ENCODE results near the gene RTL5. TPM values are rescaled to one million over a fixed set of nuclear protein-coding genes. Genes with fewer than 3 reads are reported as not detected.

RTL5 gene
- total and polyA plus RNA-seq, 4 donors, result 0.32 to 1.9 (median 0.96) TPM

DNA sequence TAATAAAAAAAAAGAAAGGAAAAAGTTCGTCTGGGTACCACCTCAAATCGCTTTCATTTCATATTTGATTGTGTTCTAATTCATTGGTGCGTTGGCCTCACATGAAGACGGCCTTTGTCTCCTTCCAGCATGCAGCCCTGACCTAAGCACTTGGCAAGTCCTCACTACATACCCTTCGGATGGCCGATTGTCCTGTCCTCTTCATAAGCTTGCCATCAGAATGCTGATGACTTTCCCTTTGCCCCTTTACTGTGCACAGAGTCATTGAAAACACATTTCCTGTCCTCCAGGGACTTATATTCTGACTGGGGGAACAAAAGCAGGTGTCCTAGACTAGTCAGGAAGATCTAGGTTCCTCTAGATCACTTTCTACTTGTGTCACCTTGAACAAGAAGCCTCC is 43.0 kb downstream of the RTL5 start (continued):
- TF ChIP-seq, protein P1, sequence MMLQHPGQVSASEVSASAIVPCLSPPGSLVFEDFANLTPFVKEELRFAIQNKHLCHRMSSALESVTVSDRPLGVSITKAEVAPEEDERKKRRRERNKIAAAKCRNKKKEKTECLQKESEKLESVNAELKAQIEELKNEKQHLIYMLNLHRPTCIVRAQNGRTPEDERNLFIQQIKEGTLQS (IDR thresholded peaks at IDR 0.05), result no peak
- no peak for TF ChIP-seq HNF4A (conservative IDR thresholded peaks at IDR 0.05)
- no peak for TF ChIP-seq FOXA2 (IDR thresholded peaks at IDR 0.05)
- TF ChIP-seq RXRA (IDR thresholded peaks at IDR 0.05), result no peak
- TF ChIP-seq FOXA1 (IDR thresholded peaks at IDR 0.05), result no peak

DNA sequence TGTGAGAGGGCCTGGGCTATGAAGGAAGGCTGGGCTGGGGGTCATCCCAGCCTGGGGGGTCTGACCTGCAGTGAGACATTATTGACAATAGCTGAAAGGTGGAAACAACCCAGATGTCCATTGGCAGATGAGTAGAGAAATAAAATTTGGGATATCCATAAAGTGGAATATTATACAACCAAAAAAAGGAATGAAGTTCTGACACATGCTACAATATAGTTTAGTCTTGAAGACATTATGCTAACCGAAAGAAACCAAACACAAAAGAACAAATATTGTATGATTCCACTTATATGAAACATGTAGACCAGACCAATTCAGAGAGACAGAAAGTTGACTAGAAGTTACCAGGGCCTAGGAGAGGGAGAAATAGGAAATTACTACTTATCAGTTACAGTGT is 44.7 kb downstream of the RTL5 start:
- WGBS, result 93% methylated on average over 1 of the region's 1 CpG
- DNase-seq (ENCODE audit: low spot score), result no peak
- Histone ChIP-seq H3K4me3 (ENCODE audit: low read depth in 1 of 3, low read length in 3 of 3) (no peak overlapping the region), H3K9me3 (ENCODE audit: control insufficient read depth in 4 of 4, low read length in 3 of 4) (no peaks in the 10 kb centered on the region), H3K27me3 (ENCODE audit: control insufficient read depth in 4 of 4, insufficient read depth in 4 of 4, low read length in 3 of 4) (no peaks in the 10 kb centered on the region), H3K9ac (ENCODE audit: low read depth in 1 of 2, low read length in 2 of 2) (no peak overlapping the region), H3K27ac (ENCODE audit: low read depth in 1 of 2, low read length in 2 of 2) (no peak overlapping the region), H3K36me3 (ENCODE audit: control insufficient read depth in 4 of 4, insufficient read depth in 3 of 4, low read depth in 1 of 4, low read length in 3 of 4) (no peaks in the 10 kb centered on the region), H3K4me1 (ENCODE audit: control insufficient read depth in 4 of 4, insufficient read depth in 4 of 4, low read length in 3 of 4) (no peaks in the 10 kb centered on the region)
- no peak for TF ChIP-seq FOXA2 (IDR thresholded peaks at IDR 0.05)
- TF ChIP-seq EGR1 (IDR thresholded peaks at IDR 0.05; ENCODE audit: low read depth in 2 of 2), result no peak
- no peak for TF ChIP-seq NR2F2 (IDR thresholded peaks at IDR 0.05)

DNA sequence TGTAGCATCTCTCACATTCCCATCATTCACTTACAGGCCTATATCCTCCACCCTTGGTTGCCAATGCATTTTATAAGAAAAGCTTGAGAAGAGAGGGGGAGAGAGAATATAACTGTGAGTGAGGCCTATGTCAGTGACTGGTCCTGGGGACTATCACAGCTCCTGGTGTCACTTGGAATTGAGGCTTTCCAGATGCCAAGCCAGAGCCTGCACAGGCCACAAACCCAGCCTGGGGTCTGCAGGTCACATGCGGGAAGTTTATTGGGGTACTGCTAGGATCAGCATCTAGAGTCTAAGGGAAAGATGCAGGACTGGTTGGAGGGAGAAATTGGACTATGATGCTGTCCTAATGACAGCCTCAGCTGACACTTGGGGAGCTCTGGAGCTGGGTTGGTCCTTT is 47.6 kb downstream of the RTL5 start:
- Histone ChIP-seq H3K27ac (ENCODE audit: low read depth in 1 of 2, low read length in 2 of 2) (no peak overlapping the region), H3K27me3 (ENCODE audit: control insufficient read depth in 4 of 4, insufficient read depth in 4 of 4, low read length in 3 of 4) (no peaks in the 10 kb centered on the region), H3K9ac (ENCODE audit: low read depth in 1 of 2, low read length in 2 of 2) (no peak overlapping the region), H3K4me1 (ENCODE audit: control insufficient read depth in 4 of 4, insufficient read depth in 4 of 4, low read length in 3 of 4) (peaks cover 0 to under 1% (median 0%) of the 10 kb centered on the region in 4 donors), H3K9me3 (ENCODE audit: control insufficient read depth in 4 of 4, low read length in 3 of 4) (no peaks in the 10 kb centered on the region), H3K36me3 (ENCODE audit: control insufficient read depth in 4 of 4, insufficient read depth in 3 of 4, low read depth in 1 of 4, low read length in 3 of 4) (no peaks in the 10 kb centered on the region), H3K4me3 (ENCODE audit: low read depth in 1 of 3, low read length in 3 of 3) (no peak overlapping the region)
- DNase-seq (ENCODE audit: low spot score), result no peak
- no peak for TF ChIP-seq EGR1 (IDR thresholded peaks at IDR 0.05; ENCODE audit: low read depth in 2 of 2)
- no peak for TF ChIP-seq HNF4G (IDR thresholded peaks at IDR 0.05)
- no peak for TF ChIP-seq YY1 (IDR thresholded peaks at IDR 0.05)
- TF ChIP-seq, protein P2, sequence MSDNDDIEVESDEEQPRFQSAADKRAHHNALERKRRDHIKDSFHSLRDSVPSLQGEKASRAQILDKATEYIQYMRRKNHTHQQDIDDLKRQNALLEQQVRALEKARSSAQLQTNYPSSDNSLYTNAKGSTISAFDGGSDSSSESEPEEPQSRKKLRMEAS (IDR thresholded peaks at IDR 0.05), result no peak
- no peak for TF ChIP-seq NR2F2 (IDR thresholded peaks at IDR 0.05)
- TF ChIP-seq, protein P3, sequence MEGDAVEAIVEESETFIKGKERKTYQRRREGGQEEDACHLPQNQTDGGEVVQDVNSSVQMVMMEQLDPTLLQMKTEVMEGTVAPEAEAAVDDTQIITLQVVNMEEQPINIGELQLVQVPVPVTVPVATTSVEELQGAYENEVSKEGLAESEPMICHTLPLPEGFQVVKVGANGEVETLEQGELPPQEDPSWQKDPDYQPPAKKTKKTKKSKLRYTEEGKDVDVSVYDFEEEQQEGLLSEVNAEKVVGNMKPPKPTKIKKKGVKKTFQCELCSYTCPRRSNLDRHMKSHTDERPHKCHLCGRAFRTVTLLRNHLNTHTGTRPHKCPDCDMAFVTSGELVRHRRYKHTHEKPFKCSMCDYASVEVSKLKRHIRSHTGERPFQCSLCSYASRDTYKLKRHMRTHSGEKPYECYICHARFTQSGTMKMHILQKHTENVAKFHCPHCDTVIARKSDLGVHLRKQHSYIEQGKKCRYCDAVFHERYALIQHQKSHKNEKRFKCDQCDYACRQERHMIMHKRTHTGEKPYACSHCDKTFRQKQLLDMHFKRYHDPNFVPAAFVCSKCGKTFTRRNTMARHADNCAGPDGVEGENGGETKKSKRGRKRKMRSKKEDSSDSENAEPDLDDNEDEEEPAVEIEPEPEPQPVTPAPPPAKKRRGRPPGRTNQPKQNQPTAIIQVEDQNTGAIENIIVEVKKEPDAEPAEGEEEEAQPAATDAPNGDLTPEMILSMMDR (IDR thresholded peaks at IDR 0.05; ENCODE audit: low read depth, low read length, missing input control), result no peak
- TF ChIP-seq RAD21 (IDR thresholded peaks at IDR 0.05), result no peak
- no peak for TF ChIP-seq SP1 (IDR thresholded peaks at IDR 0.05)
- no peak for TF ChIP-seq FOXA1 (IDR thresholded peaks at IDR 0.05)
- TF ChIP-seq RXRA (IDR thresholded peaks at IDR 0.05), result no peak
- no peak for TF ChIP-seq FOXA2 (IDR thresholded peaks at IDR 0.05)
- TF ChIP-seq, protein P4, sequence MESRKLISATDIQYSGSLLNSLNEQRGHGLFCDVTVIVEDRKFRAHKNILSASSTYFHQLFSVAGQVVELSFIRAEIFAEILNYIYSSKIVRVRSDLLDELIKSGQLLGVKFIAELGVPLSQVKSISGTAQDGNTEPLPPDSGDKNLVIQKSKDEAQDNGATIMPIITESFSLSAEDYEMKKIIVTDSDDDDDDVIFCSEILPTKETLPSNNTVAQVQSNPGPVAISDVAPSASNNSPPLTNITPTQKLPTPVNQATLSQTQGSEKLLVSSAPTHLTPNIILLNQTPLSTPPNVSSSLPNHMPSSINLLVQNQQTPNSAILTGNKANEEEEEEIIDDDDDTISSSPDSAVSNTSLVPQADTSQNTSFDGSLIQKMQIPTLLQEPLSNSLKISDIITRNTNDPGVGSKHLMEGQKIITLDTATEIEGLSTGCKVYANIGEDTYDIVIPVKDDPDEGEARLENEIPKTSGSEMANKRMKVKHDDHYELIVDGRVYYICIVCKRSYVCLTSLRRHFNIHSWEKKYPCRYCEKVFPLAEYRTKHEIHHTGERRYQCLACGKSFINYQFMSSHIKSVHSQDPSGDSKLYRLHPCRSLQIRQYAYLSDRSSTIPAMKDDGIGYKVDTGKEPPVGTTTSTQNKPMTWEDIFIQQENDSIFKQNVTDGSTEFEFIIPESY (IDR thresholded peaks at IDR 0.05), result no peak
- WGBS, result 88% methylated on average over 1 of the region's 1 CpG
